ENCODE results near the gene OGFRL1. TPM values are rescaled to one million over a fixed set of nuclear protein-coding genes. Genes with fewer than 3 reads are reported as not detected.

The OGFRL1 gene
- total RNA-seq, 1 donor from 2014 or later, result 15.8 TPM

- DNase-seq (ENCODE audit: low read depth, low spot score), result no peak
Measured at GRCh38 chr6:71284785-71285184, 3.8 kb upstream of the OGFRL1 start.

GRCh38 chr6:71287038-71287437 is 1.6 kb upstream of the OGFRL1 start:
- no peak for DNase-seq (ENCODE audit: low read depth, low spot score)

- DNase-seq (ENCODE audit: low read depth, low spot score), result no peak
Measured at GRCh38 chr6:71287926-71288227, 734 bp upstream of the OGFRL1 start.

- DNase-seq (ENCODE audit: low read depth, low spot score), result no peak
Measured at GRCh38 chr6:71289039-71289801, 609 bp downstream of the OGFRL1 start.

GRCh38 chr6:71289802-71290175 is 1.2 kb downstream of the OGFRL1 start:
- DNase-seq (ENCODE audit: low read depth, low spot score), result no peak

- no peak for DNase-seq (ENCODE audit: low read depth, low spot score)
Measured at GRCh38 chr6:71290611-71291010, 2.0 kb downstream of the OGFRL1 start.

GRCh38 chr6:71292001-71292400 is 3.4 kb downstream of the OGFRL1 start:
- no peak for DNase-seq (ENCODE audit: low read depth, low spot score)

- DNase-seq (ENCODE audit: low read depth, low spot score), result no peak
Measured at GRCh38 chr6:71294121-71294523, 5.5 kb downstream of the OGFRL1 start.

- no peak for DNase-seq (ENCODE audit: low read depth, low spot score)
Measured at GRCh38 chr6:71298459-71298858, 9.8 kb downstream of the OGFRL1 start.

GRCh38 chr6:71299541-71300470 is 11.2 kb downstream of the OGFRL1 start:
- no peak for DNase-seq (ENCODE audit: low read depth, low spot score)

GRCh38 chr6:71300561-71301168 is 12.1 kb downstream of the OGFRL1 start:
- DNase-seq (ENCODE audit: low read depth, low spot score), result no peak

GRCh38 chr6:71301546-71301945 is 12.9 kb downstream of the OGFRL1 start:
- DNase-seq (ENCODE audit: low read depth, low spot score), result no peak

- no peak for DNase-seq (ENCODE audit: low read depth, low spot score)
Measured at GRCh38 chr6:71309656-71310055, 21.0 kb downstream of the OGFRL1 start.

GRCh38 chr6:71310261-71310660 is 21.6 kb downstream of the OGFRL1 start:
- DNase-seq (ENCODE audit: low read depth, low spot score), result no peak

GRCh38 chr6:71312089-71312488 is 23.5 kb downstream of the OGFRL1 start:
- no peak for DNase-seq (ENCODE audit: low read depth, low spot score)

GRCh38 chr6:71317441-71317840 is 28.8 kb downstream of the OGFRL1 start:
- no peak for DNase-seq (ENCODE audit: low read depth, low spot score)

GRCh38 chr6:71320041-71320440 is 31.4 kb downstream of the OGFRL1 start:
- DNase-seq (ENCODE audit: low read depth, low spot score), result no peak

- DNase-seq (ENCODE audit: low read depth, low spot score), result no peak
Measured at GRCh38 chr6:71321314-71321713, 32.7 kb downstream of the OGFRL1 start.

- no peak for DNase-seq (ENCODE audit: low read depth, low spot score)
Measured at GRCh38 chr6:71324194-71324785, 35.7 kb downstream of the OGFRL1 start.

GRCh38 chr6:71326611-71327010 is 38.0 kb downstream of the OGFRL1 start:
- no peak for DNase-seq (ENCODE audit: low read depth, low spot score)

- DNase-seq (ENCODE audit: low read depth, low spot score), result no peak
Measured at GRCh38 chr6:71330501-71330900, 41.9 kb downstream of the OGFRL1 start.

GRCh38 chr6:71332012-71332411 is 43.4 kb downstream of the OGFRL1 start:
- no peak for DNase-seq (ENCODE audit: low read depth, low spot score)

Measured in pulmonary artery endothelial cell (primary cell).